PC-3 (cell line): ENCODE measurements around the gene CCDC34. TPM values are rescaled to one million over a fixed set of nuclear protein-coding genes. Genes with fewer than 3 reads are reported as not detected.

ENCODE experiments used
- ATAC-seq: fragments of 200-7000 bp; cut with Tn5 transposase; 2 replicates; pipeline ENCODE4 v1.9.1; 2020; ENCODE audit warnings: mild to moderate bottlenecking, moderate library complexity
- BruUV-seq: library from RNA; stranded (reverse); fragments of 400-500 nt; replicated peaks from 2 replicates; lab custom pipeline; 2021; lab: Mats Ljungman, UMichigan
- CTCF ChIA-PET: fragments of 300-600 bp; sonication (Branson Sonifier 250); formaldehyde crosslinking; loops from one replicate; lab custom pipeline; 2022; ENCODE audit warnings: antibody characterized with exemption; lab: Charles Lee
- POLR2A ChIA-PET: fragments of 300-600 bp; sonication (Branson Sonifier 250); formaldehyde crosslinking; loops from one replicate; lab custom pipeline; 2022; ENCODE audit warnings: antibody characterized with exemption; ENCODE audit not compliant: unreplicated experiment; lab: Charles Lee
- DNase-seq: peaks from one replicate; pipeline ENCODE4 v3.0.0-alpha.2; 2015
- H2AFZ ChIP-seq: fragments of 300-600 bp; sonication (generic); 2 replicates; pipeline ENCODE4 v1.6.0; 2016; ENCODE audit warnings: antibody characterized with exemption, low read length
- H3F3A ChIP-seq: fragments of 300-600 bp; sonication (generic); one replicate; pipeline ENCODE4 v1.6.0; 2017; ENCODE audit warnings: antibody characterized with exemption, low read length, control low read depth, mild to moderate bottlenecking; ENCODE audit not compliant: unreplicated experiment
- H3K27ac ChIP-seq: fragments of 300-600 bp; sonication (generic); 2 replicates; pipeline ENCODE4 v1.5.1; 2016; ENCODE audit warnings: mild to moderate bottlenecking, low read length
- H3K27me3 ChIP-seq: fragments of 300-600 bp; sonication (generic); 2 replicates; pipeline ENCODE4 v1.6.1; 2016; ENCODE audit warnings: low read length, mixed read lengths
- H3K36me3 ChIP-seq: fragments of 300-600 bp; sonication (generic); 2 replicates; pipeline ENCODE4 v1.6.1; 2016; ENCODE audit warnings: low read depth, mixed run types, low read length, mixed read lengths
- H3K4me1 ChIP-seq: fragments of 300-600 bp; sonication (generic); 2 replicates; pipeline ENCODE4 v1.5.1; 2016; ENCODE audit warnings: low read length; ENCODE audit not compliant: insufficient read depth
- H3K4me2 ChIP-seq: fragments of 300-600 bp; sonication (generic); 2 replicates; pipeline ENCODE4 v1.6.0; 2016; ENCODE audit warnings: low read length
- H3K4me3 ChIP-seq: fragments of 300-600 bp; sonication (generic); 2 replicates; pipeline ENCODE4 v1.5.1; 2016; ENCODE audit warnings: mild to moderate bottlenecking, low read length, mixed read lengths
- H3K79me2 ChIP-seq: fragments of 300-600 bp; sonication (generic); 2 replicates; pipeline ENCODE4 v1.6.1; 2017; ENCODE audit warnings: low read length, mixed read lengths
- H3K9ac ChIP-seq: fragments of 300-600 bp; sonication (generic); 2 replicates; pipeline ENCODE4 v1.6.0; 2016; ENCODE audit warnings: mild to moderate bottlenecking, low read length
- H3K9me2 ChIP-seq: fragments of 300-600 bp; sonication (generic); replicated peaks from 2 replicates; pipeline ENCODE4 v1.6.1; 2016; ENCODE audit warnings: mixed run types, low read length, mixed read lengths
- H3K9me3 ChIP-seq: fragments of 300-600 bp; sonication (generic); 2 replicates; pipeline ENCODE4 v1.6.1; 2016; ENCODE audit warnings: low read length, mixed read lengths
- H4K20me1 ChIP-seq: fragments of 300-600 bp; sonication (generic); 2 replicates; pipeline ENCODE4 v1.6.1; 2016; ENCODE audit warnings: low read length, mixed read lengths
- CTCF ChIP-seq: fragments of 300-600 bp; sonication (generic); conservative IDR thresholded peaks from 2 replicates; pipeline ENCODE4 v1.5.1; 2017; ENCODE audit warnings: antibody characterized with exemption, low read depth, mild to moderate bottlenecking, low read length
- EZH2 ChIP-seq: fragments of 300-600 bp; sonication (generic); IDR thresholded peaks from one replicate; pipeline ENCODE4 v1.6.1; 2017; ENCODE audit warnings: antibody characterized with exemption, mild to moderate bottlenecking, low read length; ENCODE audit not compliant: unreplicated experiment
- EZH2phosphoT487 ChIP-seq: fragments of 300-600 bp; sonication (generic); IDR thresholded peaks from 2 replicates; pipeline ENCODE4 v1.6.1; 2018; ENCODE audit warnings: mild to moderate bottlenecking, antibody characterized with exemption, low read length, borderline replicate concordance
- intact Hi-C: fragments of 100-400 bp; cut with micrococcal nuclease; formaldehyde crosslinking; loops from 2 replicates; pipeline ENCODE4 v1.9.0; 2023
- total RNA-seq: library from RNA; depleted of rRNA; stranded (reverse); fragments of >200 nt; gene quantifications from 2 replicates; pipeline ENCODE4 v1.2.3, GENCODE V29; 2014

The CCDC34 gene
- total RNA-seq, 1 experiment from 2014 or later: 11.0 TPM

GRCh38 chr11:27380771-27381170 is 17.8 kb upstream of the CCDC34 start:
- DNase-seq: no peak
- Histone ChIP-seq H3F3A (no peaks in the 10 kb centered on the region), H3K27ac (no peak overlapping the region), H3K9ac (no peak overlapping the region), H3K27me3 (no peaks in the 10 kb centered on the region), H3K9me3 (no peaks in the 10 kb centered on the region), H3K4me2 (no peak overlapping the region), H4K20me1 (no peaks in the 10 kb centered on the region), H3K36me3 (no peaks in the 10 kb centered on the region), H3K9me2 (no peaks in the 10 kb centered on the region), H2AFZ (no peak overlapping the region), H3K79me2 (no peaks in the 10 kb centered on the region), H3K4me3 (no peak overlapping the region), H3K4me1 (no peaks in the 10 kb centered on the region)
- intact Hi-C loops: no loop called here
- no TSS peak for BruUV-seq
- ChIA-PET CTCF (no interaction called here), POLR2A (no interaction called here)
- TF ChIP-seq EZH2: no peak
- TF ChIP-seq EZH2phosphoT487: no peak
- no peak for TF ChIP-seq CTCF
- no peak for ATAC-seq

GRCh38 chr11:27379449-27379848 is 16.4 kb upstream of the CCDC34 start:
- no peak for ATAC-seq
- TF ChIP-seq EZH2phosphoT487 (no peak), CTCF (no peak), EZH2 (no peak)
- no peak overlapping the region for H3K4me2 ChIP-seq
- no peaks in the 10 kb centered on the region for H3K79me2 ChIP-seq
- CTCF ChIA-PET: no interaction called here
- H4K20me1 ChIP-seq: no peaks in the 10 kb centered on the region
- H2AFZ ChIP-seq: no peak overlapping the region
- POLR2A ChIA-PET: no interaction called here
- H3K36me3 ChIP-seq: no peaks in the 10 kb centered on the region
- H3K4me1 ChIP-seq: no peaks in the 10 kb centered on the region
- H3K9me3 ChIP-seq: no peaks in the 10 kb centered on the region
- H3K27me3 ChIP-seq: no peaks in the 10 kb centered on the region
- BruUV-seq: no TSS peak
- H3K27ac ChIP-seq: no peak overlapping the region
- H3K9ac ChIP-seq: no peak overlapping the region
- no peaks in the 10 kb centered on the region for H3F3A ChIP-seq
- intact Hi-C loops: no loop called here
- H3K9me2 ChIP-seq: no peaks in the 10 kb centered on the region
- H3K4me3 ChIP-seq: no peak overlapping the region
- DNase-seq: no peak

GRCh38 chr11:27375370-27375769 is 12.4 kb upstream of the CCDC34 start:
- ATAC-seq: no peak
- POLR2A ChIA-PET: no interaction called here
- Histone ChIP-seq H3K9ac (no peak overlapping the region), H3K27me3 (no peaks in the 10 kb centered on the region), H2AFZ (no peak overlapping the region), H4K20me1 (no peaks in the 10 kb centered on the region), H3K4me3 (no peak overlapping the region), H3K4me2 (no peak overlapping the region), H3K4me1 (no peaks in the 10 kb centered on the region), H3K36me3 (no peaks in the 10 kb centered on the region; the same call in 1 of the 2 replicates), H3K9me3 (no peaks in the 10 kb centered on the region), H3K79me2 (no peaks in the 10 kb centered on the region), H3K9me2 (no peaks in the 10 kb centered on the region), H3K27ac (no peak overlapping the region), H3F3A (no peaks in the 10 kb centered on the region)
- TF ChIP-seq EZH2 (no peak), CTCF (no peak), EZH2phosphoT487 (no peak)
- no peak for DNase-seq
- BruUV-seq: no TSS peak
- CTCF ChIA-PET: no interaction called here
- intact Hi-C loops: no loop called here
